ENCODE measurements around the gene ATXN1. TPM values are rescaled to one million over a fixed set of nuclear protein-coding genes. Genes with fewer than 3 reads are reported as not detected.

The ATXN1 gene
- polyA plus RNA-seq, 1 donor from 2014 or later: 28.2 TPM

GRCh38 chr6:16644540-16645250 is 116.6 kb downstream of the ATXN1 start:
- no peak overlapping the region for H3K27ac ChIP-seq (ENCODE audit: low read length)
- no peaks in the 10 kb centered on the region for H3K79me2 ChIP-seq (replicated peaks; ENCODE audit: insufficient read depth, low read length)
- no peaks in the 10 kb centered on the region for H3F3A ChIP-seq (ENCODE audit: insufficient read depth, low read length, poor library complexity, severe bottlenecking)
- H3K27me3 ChIP-seq (ENCODE audit: insufficient read depth, low read depth, low read length): no peaks in the 10 kb centered on the region
- no peak overlapping the region for H3K4me2 ChIP-seq (ENCODE audit: low read length)
- H4K20me1 ChIP-seq (ENCODE audit: insufficient read depth): no peaks in the 10 kb centered on the region
- no peak overlapping the region for H3K9ac ChIP-seq (ENCODE audit: low read length)
- peaks cover 3% of the 10 kb centered on the region for H3K9me3 ChIP-seq (ENCODE audit: low read length)
- no peaks in the 10 kb centered on the region for H3K9me2 ChIP-seq (ENCODE audit: insufficient read depth, low read length)
- H2AFZ ChIP-seq (ENCODE audit: low read depth, low read length): no peak overlapping the region
- TF ChIP-seq EZH2 (IDR thresholded peaks at IDR 0.05; ENCODE audit: borderline replicate concordance, insufficient read depth, low read length, poor library complexity, severe bottlenecking) (no peak), CTCF (IDR thresholded peaks at IDR 0.05; ENCODE audit: poor library complexity, severe bottlenecking) (no peak), SMC3 (conservative IDR thresholded peaks at IDR 0.05; ENCODE audit: poor library complexity) (no peak), MXI1 (conservative IDR thresholded peaks at IDR 0.05; ENCODE audit: poor library complexity, severe bottlenecking) (no peak), POLR2AphosphoS5 (IDR thresholded peaks at IDR 0.05) (no peak), EP300 (conservative IDR thresholded peaks at IDR 0.05; ENCODE audit: poor library complexity, severe bottlenecking) (no peak), REST (IDR thresholded peaks at IDR 0.05; ENCODE audit: borderline replicate concordance) (no peak), TAF1 (IDR thresholded peaks at IDR 0.05; ENCODE audit: low read depth) (no peak)
- peaks cover 4% of the 10 kb centered on the region for H3K36me3 ChIP-seq (ENCODE audit: insufficient read depth, low read length)
- H3K4me3 ChIP-seq (ENCODE audit: low read length): no peak overlapping the region

GRCh38 chr6:16639684-16640480 is 121.4 kb downstream of the ATXN1 start:
- Histone ChIP-seq H3K27me3 (ENCODE audit: insufficient read depth, low read depth, low read length) (no peaks in the 10 kb centered on the region), H3F3A (ENCODE audit: insufficient read depth, low read length, poor library complexity, severe bottlenecking) (no peaks in the 10 kb centered on the region), H3K79me2 (replicated peaks; ENCODE audit: insufficient read depth, low read length) (no peaks in the 10 kb centered on the region), H3K4me3 (ENCODE audit: low read length) (no peak overlapping the region), H4K20me1 (ENCODE audit: insufficient read depth) (no peaks in the 10 kb centered on the region), H3K9ac (ENCODE audit: low read length) (no peak overlapping the region), H3K9me2 (ENCODE audit: insufficient read depth, low read length) (no peaks in the 10 kb centered on the region), H3K4me2 (ENCODE audit: low read length) (no peak overlapping the region), H3K27ac (ENCODE audit: low read length) (no peak overlapping the region), H3K36me3 (ENCODE audit: insufficient read depth, low read length) (peaks cover 4% of the 10 kb centered on the region), H2AFZ (ENCODE audit: low read depth, low read length) (no peak overlapping the region), H3K9me3 (ENCODE audit: low read length) (peaks cover 3% of the 10 kb centered on the region)
- TF ChIP-seq EP300 (conservative IDR thresholded peaks at IDR 0.05; ENCODE audit: poor library complexity, severe bottlenecking): no peak
- TF ChIP-seq REST (IDR thresholded peaks at IDR 0.05; ENCODE audit: borderline replicate concordance): no peak
- TF ChIP-seq POLR2AphosphoS5 (IDR thresholded peaks at IDR 0.05): no peak
- no peak for TF ChIP-seq TAF1 (IDR thresholded peaks at IDR 0.05; ENCODE audit: low read depth)
- TF ChIP-seq MXI1 (conservative IDR thresholded peaks at IDR 0.05; ENCODE audit: poor library complexity, severe bottlenecking): no peak
- TF ChIP-seq RAD21 (conservative IDR thresholded peaks at IDR 0.05): no peak
- TF ChIP-seq SMC3 (conservative IDR thresholded peaks at IDR 0.05; ENCODE audit: poor library complexity): no peak
- no peak for TF ChIP-seq CTCF (IDR thresholded peaks at IDR 0.05; ENCODE audit: poor library complexity, severe bottlenecking)
- TF ChIP-seq EZH2 (IDR thresholded peaks at IDR 0.05; ENCODE audit: borderline replicate concordance, insufficient read depth, low read length, poor library complexity, severe bottlenecking): no peak

All from neural cell (in vitro differentiated cells).